OCI-LY1 (cell line): Measurements from ENCODE around the gene CASD1.
A peak's percentile ranks its signal among the peaks of the same experiment; 100 is the strongest.

Experiments used
- H2AFZ ChIP-seq: fragments of 200-600 bp; sonication (generic), shearing (Covaris generic); 2 replicates; pipeline ENCODE4 v1.6.0; 2014; ENCODE audit warnings: antibody characterized with exemption, mild to moderate bottlenecking, low read length
- H3F3A ChIP-seq: fragments of 200-600 bp; sonication (generic), shearing (Covaris generic); 2 replicates; pipeline ENCODE4 v1.6.0; 2014; ENCODE audit warnings: mild to moderate bottlenecking, antibody characterized with exemption, low read length, moderate library complexity; ENCODE audit not compliant: insufficient read depth
- H3K27ac ChIP-seq: fragments of 200-600 bp; sonication (generic); 2 replicates; pipeline ENCODE4 v1.5.1; 2014; ENCODE audit warnings: low read length, mixed run types, mild to moderate bottlenecking, low read depth; ENCODE audit not compliant: poor library complexity, severe bottlenecking
- H3K27me3 ChIP-seq: fragments of 200-600 bp; sonication (generic); 2 replicates; pipeline ENCODE4 v1.6.0; 2014; ENCODE audit warnings: antibody characterized with exemption, mild to moderate bottlenecking, low read length, moderate library complexity; ENCODE audit not compliant: insufficient read depth
- H3K36me3 ChIP-seq: fragments of 200-600 bp; sonication (generic); 2 replicates; pipeline ENCODE4 v1.6.1; 2014; ENCODE audit warnings: mild to moderate bottlenecking, antibody characterized with exemption, low read length, moderate library complexity, mixed read lengths; ENCODE audit not compliant: insufficient read depth
- H3K4me1 ChIP-seq: fragments of 200-600 bp; sonication (generic); 2 replicates; pipeline ENCODE4 v1.5.1; 2014; ENCODE audit warnings: mild to moderate bottlenecking, low read length, moderate library complexity; ENCODE audit not compliant: insufficient read depth, severe bottlenecking
- H3K4me2 ChIP-seq: fragments of 200-600 bp; sonication (generic), shearing (Covaris generic); 2 replicates; pipeline ENCODE4 v1.6.1; 2014; ENCODE audit warnings: low read length
- H3K4me3 ChIP-seq: fragments of 200-600 bp; sonication (generic); 2 replicates; pipeline ENCODE4 v1.5.1; 2014; ENCODE audit warnings: low read length, low read depth, mild to moderate bottlenecking, mixed read lengths; ENCODE audit not compliant: poor library complexity, severe bottlenecking
- H3K79me2 ChIP-seq: fragments of 200-600 bp; shearing (Covaris generic); 2 replicates; pipeline ENCODE4 v1.6.1; 2016; ENCODE audit warnings: mixed run types, low read length, mixed read lengths; ENCODE audit not compliant: insufficient read depth
- H3K9ac ChIP-seq: fragments of 200-600 bp; sonication (generic), shearing (Covaris generic); 2 replicates; pipeline ENCODE4 v1.6.1; 2014; ENCODE audit warnings: mild to moderate bottlenecking, low read length, mixed read lengths
- H3K9me2 ChIP-seq: fragments of 200-600 bp; sonication (generic), shearing (Covaris generic); 2 replicates; pipeline ENCODE4 v1.6.1; 2014; ENCODE audit warnings: low read depth, mild to moderate bottlenecking, low read length, mixed read lengths
- H3K9me3 ChIP-seq: fragments of 200-600 bp; shearing (Covaris generic); 2 replicates; pipeline ENCODE4 v1.6.1; 2014; ENCODE audit warnings: low read length, mixed read lengths
- H4K20me1 ChIP-seq: fragments of 200-600 bp; sonication (generic), shearing (Covaris generic); 2 replicates; pipeline ENCODE4 v1.6.0; 2016; ENCODE audit warnings: mild to moderate bottlenecking, low read length; ENCODE audit not compliant: insufficient read depth
- CTCF ChIP-seq: fragments of 200-600 bp; sonication (generic), shearing (Covaris generic); IDR thresholded peaks from 2 replicates; pipeline ENCODE4 v1.5.1; 2017; ENCODE audit warnings: mild to moderate bottlenecking, antibody characterized with exemption, low read length, moderate library complexity, mixed read lengths
- EZH2 ChIP-seq: fragments of 200-600 bp; sonication (generic), shearing (Covaris generic); IDR thresholded peaks from 2 replicates; pipeline ENCODE4 v1.8.0; 2017; ENCODE audit warnings: borderline replicate concordance, mixed run types, mild to moderate bottlenecking, antibody characterized with exemption, low read length, moderate library complexity, mixed read lengths

The CASD1 gene

DNA sequence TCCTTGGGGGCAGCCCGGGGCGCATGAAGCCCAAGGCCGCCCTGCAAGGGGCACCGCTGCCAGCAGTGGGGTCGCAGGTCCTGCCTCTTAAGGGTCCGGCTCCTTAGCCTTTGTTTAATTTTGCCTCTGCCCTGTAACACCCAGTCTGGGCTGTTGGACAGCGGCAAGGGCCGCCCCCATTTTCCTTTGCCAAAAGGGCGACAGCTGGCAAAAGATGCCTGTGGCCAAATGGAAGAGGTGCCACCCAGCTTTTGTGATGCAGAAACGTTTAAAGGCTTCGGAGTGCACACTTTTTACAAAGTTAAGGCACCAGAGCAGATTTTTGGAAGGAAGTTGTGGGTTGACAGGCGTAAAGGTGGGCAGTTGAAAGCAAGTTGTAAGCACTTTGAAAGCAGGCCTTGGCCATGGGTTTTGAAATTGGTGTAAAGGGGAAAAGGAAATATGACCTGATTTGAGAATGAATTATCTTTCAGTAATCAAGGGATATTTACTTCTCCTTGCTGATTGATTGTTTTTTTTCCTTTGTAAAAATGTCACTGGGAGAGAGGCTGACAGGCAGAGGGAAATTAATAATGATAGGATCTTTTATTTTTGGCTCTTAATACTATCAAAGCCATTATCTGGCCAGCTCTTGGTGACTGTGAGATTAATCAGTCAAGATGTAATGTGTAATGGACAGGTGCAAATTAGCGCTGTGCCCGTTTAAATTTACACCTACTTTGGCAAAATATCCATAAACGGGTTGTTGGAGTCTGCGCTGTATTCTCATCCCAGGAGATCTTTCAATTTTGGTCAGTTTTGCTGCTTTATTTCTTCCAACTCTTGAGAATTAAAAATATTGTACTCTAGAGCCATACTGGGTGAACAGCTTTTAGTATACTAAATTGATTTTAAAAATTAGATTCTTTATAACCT lies 1.2 kb downstream of the CASD1 start:
- Histone ChIP-seq H3K4me2 (peak overlapping the region; percentile 66), H3F3A (no peaks in the 10 kb centered on the region), H3K27me3 (no peaks in the 10 kb centered on the region), H3K9ac (peak overlapping the region; percentile 84), H3K9me3 (no peaks in the 10 kb centered on the region), H3K4me3 (peak overlapping the region; percentile 81), H2AFZ (0 out of 2 replicates have a peak overlapping the region, but pooled peaks have one; percentile 6), H4K20me1 (no peaks in the 10 kb centered on the region), H3K79me2 (peaks cover 54% of the 10 kb centered on the region), H3K36me3 (no peaks in the 10 kb centered on the region; the same call in 1 of the 2 replicates), H3K27ac (peak overlapping the region; percentile 72), H3K4me1 (peaks cover 60% of the 10 kb centered on the region), H3K9me2 (no peaks in the 10 kb centered on the region)
- TF ChIP-seq EZH2 = no peak
- TF ChIP-seq CTCF = no peak

DNA sequence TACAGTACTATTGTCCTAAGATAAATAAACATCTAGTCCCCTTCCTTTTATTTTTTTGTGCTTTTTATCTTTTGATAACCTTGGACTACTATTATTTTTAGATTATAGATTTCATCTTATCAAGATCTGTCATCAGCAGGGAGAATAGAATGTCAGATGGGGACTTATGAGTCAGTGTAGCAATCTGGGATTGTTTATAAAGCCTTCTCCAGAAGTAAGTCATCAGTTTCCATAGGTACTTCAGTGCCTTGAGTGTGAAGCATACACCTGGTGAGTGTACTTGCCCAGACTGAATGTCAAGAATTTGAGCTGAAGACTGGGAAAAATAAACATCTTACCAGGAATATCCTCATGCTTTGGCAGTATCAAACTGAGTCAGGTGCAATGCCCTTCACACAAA lies 2.1 kb downstream of the CASD1 start:
- no peaks in the 10 kb centered on the region for H3F3A ChIP-seq
- no peaks in the 10 kb centered on the region for H3K9me3 ChIP-seq
- no peaks in the 10 kb centered on the region; the same call in 1 of the 2 replicates for H3K36me3 ChIP-seq
- no peaks in the 10 kb centered on the region for H3K9me2 ChIP-seq
- H3K79me2 ChIP-seq = peaks cover 63% of the 10 kb centered on the region
- H3K27me3 ChIP-seq = no peaks in the 10 kb centered on the region
- no peaks in the 10 kb centered on the region for H4K20me1 ChIP-seq
- peak overlapping the region; percentile 81 for H3K4me3 ChIP-seq
- H3K4me1 ChIP-seq = peaks cover 65% of the 10 kb centered on the region
- peak overlapping the region; percentile 72 for H3K27ac ChIP-seq
- peak overlapping the region; percentile 84; the same call in 1 of the 2 replicates for H3K9ac ChIP-seq
- TF ChIP-seq EZH2 (no peak), CTCF (no peak)
- no peak overlapping the region for H2AFZ ChIP-seq
- peak overlapping the region; percentile 66 for H3K4me2 ChIP-seq

DNA sequence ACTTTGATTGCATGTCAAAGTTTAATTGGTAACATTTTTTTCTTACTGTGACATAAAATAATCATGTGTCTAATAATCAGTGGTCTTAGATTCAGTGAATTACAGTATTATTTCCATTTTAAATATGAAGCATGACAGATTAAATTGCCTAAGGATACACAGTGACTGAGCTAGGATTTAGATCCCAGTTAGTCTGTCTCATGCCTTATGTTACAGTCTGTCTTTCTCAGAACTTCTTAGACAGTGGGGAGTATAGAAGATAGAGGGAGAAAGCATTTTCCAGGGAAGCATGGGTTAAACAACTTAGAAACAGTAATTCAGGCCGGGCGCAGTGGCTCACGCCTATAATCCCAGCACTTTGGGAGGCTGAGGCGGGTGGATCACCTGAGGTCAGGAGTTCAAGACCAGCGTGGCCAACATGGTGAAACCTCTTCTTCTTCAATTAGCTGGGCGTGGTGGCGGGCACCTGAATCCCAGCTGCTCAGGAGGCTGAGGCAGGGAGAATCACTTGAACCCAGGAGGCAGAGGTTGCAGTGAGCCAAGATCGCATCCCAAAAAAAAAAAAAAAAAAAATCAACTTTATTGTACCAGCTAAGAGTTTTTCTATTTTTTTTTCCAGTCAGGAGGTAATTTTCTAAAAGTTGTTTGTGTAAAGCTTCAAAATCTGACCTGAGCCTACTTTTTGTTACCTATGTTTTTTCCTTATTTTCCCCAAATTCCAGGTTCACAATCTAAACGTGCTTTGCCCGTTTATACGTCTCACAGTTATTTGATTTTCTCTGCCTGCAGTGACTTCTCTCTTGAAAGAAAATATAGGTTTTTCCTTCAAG lies 3.3 kb downstream of the CASD1 start:
- no peak overlapping the region for H2AFZ ChIP-seq

More for the DNA sequence above, 3.3 kb downstream of the CASD1 start:
- H3K79me2 ChIP-seq = peaks cover 67% of the 10 kb centered on the region
- no peaks in the 10 kb centered on the region for H3K27me3 ChIP-seq
- peak overlapping the region; percentile 80 for H3K27ac ChIP-seq
- no peaks in the 10 kb centered on the region for H4K20me1 ChIP-seq
- H3K4me1 ChIP-seq = peaks cover 65% of the 10 kb centered on the region
- peaks cover 4% of the 10 kb centered on the region; the same call in 1 of the 2 replicates for H3K36me3 ChIP-seq
- peak overlapping the region; percentile 81 for H3K4me3 ChIP-seq
- peak overlapping the region; percentile 84; the same call in 1 of the 2 replicates for H3K9ac ChIP-seq
- no peaks in the 10 kb centered on the region for H3F3A ChIP-seq
- no peak for TF ChIP-seq EZH2
- TF ChIP-seq CTCF = no peak
- H3K9me2 ChIP-seq = no peaks in the 10 kb centered on the region
- H3K9me3 ChIP-seq = no peaks in the 10 kb centered on the region
- H3K4me2 ChIP-seq = peak overlapping the region; percentile 66
